Neural progenitor cell (in vitro differentiated cells): Measurements from ENCODE around the gene UGP2.

Experiments used
- EZH2 ChIP-seq: fragments of 200-600 bp; sonication (generic); IDR thresholded peaks from 2 replicates; pipeline ENCODE4 v1.6.1; 2017; ENCODE audit warnings: antibody characterized with exemption, mild to moderate bottlenecking, moderate library complexity
- EZH2phosphoT487 ChIP-seq: fragments of 200-600 bp; sonication (generic); IDR thresholded peaks from 2 replicates; pipeline ENCODE4 v1.6.1; 2017; ENCODE audit warnings: antibody characterized with exemption
- TF ChIP-seq, protein P1 (sequence below): fragments of 200-600 bp; sonication (generic); IDR thresholded peaks from 2 replicates; pipeline ENCODE4 v1.5.1; 2017; ENCODE audit warnings: antibody characterized with exemption, mild to moderate bottlenecking

DNA sequence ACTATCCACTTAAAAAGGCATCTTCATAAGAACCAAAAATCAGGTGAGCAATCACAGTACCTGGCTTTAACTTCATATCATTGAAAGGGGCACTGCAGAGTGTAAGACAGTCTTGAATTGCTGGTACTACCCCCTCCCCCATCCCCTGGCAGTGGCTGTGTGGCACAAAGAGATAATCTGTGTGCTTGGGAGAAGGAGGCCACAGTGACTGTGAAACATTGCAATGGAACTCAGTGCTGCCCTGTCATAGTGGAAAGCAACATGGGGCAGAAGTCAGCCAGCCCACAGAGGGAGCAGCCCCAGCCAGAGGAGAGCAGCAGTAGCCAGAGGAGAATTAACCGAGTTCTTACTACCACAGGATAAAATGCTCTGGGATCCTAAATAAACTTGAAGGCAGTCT, 45.3 kb upstream of the UGP2 start:
- no peak for TF ChIP-seq EZH2
- TF ChIP-seq, protein P1, sequence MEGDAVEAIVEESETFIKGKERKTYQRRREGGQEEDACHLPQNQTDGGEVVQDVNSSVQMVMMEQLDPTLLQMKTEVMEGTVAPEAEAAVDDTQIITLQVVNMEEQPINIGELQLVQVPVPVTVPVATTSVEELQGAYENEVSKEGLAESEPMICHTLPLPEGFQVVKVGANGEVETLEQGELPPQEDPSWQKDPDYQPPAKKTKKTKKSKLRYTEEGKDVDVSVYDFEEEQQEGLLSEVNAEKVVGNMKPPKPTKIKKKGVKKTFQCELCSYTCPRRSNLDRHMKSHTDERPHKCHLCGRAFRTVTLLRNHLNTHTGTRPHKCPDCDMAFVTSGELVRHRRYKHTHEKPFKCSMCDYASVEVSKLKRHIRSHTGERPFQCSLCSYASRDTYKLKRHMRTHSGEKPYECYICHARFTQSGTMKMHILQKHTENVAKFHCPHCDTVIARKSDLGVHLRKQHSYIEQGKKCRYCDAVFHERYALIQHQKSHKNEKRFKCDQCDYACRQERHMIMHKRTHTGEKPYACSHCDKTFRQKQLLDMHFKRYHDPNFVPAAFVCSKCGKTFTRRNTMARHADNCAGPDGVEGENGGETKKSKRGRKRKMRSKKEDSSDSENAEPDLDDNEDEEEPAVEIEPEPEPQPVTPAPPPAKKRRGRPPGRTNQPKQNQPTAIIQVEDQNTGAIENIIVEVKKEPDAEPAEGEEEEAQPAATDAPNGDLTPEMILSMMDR: no peak
- TF ChIP-seq EZH2phosphoT487: no peak
